ENCODE data around the gene RPS19.

GRCh38 chr19:41859618-41860418 lies at the start of gene RPS19:
- TF ChIP-seq EZH2 (IDR thresholded peaks at IDR 0.05; ENCODE audit: low read depth), result no peak
- TF ChIP-seq CTCF (conservative IDR thresholded peaks at IDR 0.05), result peak; percentile 63

All from PC-9 (cell line).